ENCODE measurements around the gene RPRD1B.

GRCh38 chr20:38005903-38006302 is 27.6 kb upstream of the RPRD1B start:
- no peak for TF ChIP-seq CTCF (IDR thresholded peaks at IDR 0.05)
- TF ChIP-seq POLR2A (IDR thresholded peaks at IDR 0.05) = no peak
